Measurements from ENCODE around the gene SLC37A3.

The SLC37A3 gene

DNA sequence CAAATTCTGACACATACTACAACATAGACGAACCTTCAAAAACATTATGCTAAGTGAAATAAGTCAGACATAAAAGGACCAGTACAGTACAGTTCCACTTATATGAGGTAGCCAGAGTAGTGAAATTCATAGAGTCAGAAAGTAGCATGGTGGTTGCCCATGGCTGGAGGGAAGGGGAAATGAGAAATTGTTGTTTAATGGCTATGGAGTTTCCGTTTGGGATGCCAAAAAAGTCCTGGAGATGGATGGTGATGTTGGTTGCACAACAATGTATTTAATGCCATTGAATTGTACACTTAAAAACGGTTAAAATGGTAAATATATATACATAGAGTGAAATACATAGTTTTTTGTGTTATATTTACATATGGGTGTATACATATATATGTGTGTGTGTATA, 2.1 kb upstream of the SLC37A3 start:
- DNase-seq: no peak

DNA sequence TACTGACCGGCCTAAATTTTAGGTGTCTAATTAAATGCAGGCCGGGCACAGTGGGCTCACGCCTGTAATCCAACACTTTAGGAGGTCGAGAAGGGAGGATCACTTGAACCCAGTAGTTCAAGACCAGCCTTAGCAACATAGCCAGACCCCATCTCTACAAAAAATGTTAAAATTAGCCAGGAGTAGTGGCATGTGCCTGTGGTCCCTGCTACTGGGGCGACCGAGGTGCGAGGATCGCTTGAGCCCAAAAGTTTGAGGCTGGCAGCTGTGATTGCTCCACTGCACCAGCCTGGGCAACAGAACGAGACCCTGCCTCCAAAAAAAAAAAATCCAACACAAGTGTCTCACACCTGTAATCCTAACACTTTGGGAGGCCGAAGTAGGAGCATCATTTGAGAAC, 491 bp upstream of the SLC37A3 start:
- DNase-seq: no peak

- no peak for DNase-seq
These were observed 4.5 kb downstream of the SLC37A3 start for GRCh38 chr7:140393756-140394306.

- no peak for DNase-seq
These were observed 6.7 kb downstream of the SLC37A3 start for GRCh38 chr7:140391634-140392033.

GRCh38 chr7:140390466-140391190, 7.7 kb downstream of the SLC37A3 start:
- DNase-seq: no peak

DNA sequence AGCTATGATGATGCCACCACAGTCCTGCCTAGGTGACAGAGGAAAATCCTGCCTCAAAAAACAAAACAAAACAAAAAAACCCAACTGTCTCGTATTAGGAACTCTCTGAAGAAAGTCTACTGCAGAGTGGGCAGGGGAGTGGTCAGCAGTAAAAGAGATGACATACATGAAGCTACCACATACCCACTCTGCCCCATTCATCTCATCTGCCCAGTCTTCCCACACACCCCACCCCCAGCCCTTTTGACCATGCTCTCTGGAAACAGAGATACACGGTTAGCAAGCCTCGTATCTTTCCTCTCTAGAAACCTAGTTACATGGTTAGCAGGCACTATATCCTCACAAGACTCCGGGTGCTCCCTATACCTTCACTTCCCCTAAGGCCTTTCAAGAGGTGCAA, 8.3 kb downstream of the SLC37A3 start:
- no peak for DNase-seq

- DNase-seq: no peak
These were observed 8.9 kb downstream of the SLC37A3 start for GRCh38 chr7:140389445-140389844.

GRCh38 chr7:140384894-140385545, 13.3 kb downstream of the SLC37A3 start:
- DNase-seq: no peak

GRCh38 chr7:140383954-140384713, 14.2 kb downstream of the SLC37A3 start:
- no peak for DNase-seq

DNA sequence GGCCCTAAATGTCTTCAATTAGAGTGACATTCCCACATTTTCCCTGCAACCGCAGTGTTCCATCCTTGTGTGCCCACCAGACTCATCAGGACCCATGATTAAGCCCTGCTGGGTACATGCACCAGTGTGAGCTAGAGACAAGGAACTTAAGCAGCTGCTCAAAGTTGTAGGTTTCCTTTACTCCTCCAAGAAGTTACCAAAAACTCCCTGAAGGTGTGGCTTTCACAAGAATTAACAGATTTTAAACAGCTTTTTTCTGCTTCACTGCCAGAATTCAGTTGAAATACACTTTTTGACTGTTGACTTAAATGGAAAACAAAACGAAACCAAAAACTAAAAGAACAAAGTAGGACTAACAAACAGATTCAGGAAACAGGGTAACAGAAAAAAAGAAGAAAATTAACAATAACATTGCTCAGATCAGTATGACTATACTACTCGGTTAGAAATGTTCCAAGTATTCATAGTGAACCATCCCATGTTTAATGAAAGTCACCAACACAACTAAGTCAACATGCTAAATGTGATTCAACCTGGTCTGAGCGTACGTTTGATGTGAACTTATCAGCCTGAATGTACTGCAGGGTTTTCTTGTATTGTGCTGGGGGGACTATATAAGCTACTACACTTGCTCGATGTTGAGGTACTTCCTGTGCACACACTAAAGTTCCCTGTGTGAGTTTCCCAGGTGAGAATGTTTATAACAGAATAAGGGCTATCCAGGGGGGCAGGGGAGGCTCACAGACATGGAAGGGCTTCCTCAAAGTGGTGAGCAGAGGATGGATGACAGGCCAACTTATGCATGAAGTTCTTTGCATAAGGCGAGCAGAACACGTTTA, 22.2 kb downstream of the SLC37A3 start:
- DNase-seq: no peak

GRCh38 chr7:140375323-140375722, 23.0 kb downstream of the SLC37A3 start:
- DNase-seq: no peak

- no peak for DNase-seq
These were observed 29.0 kb downstream of the SLC37A3 start for GRCh38 chr7:140369294-140369693.

GRCh38 chr7:140367528-140367927, 30.8 kb downstream of the SLC37A3 start:
- DNase-seq: no peak

DNA sequence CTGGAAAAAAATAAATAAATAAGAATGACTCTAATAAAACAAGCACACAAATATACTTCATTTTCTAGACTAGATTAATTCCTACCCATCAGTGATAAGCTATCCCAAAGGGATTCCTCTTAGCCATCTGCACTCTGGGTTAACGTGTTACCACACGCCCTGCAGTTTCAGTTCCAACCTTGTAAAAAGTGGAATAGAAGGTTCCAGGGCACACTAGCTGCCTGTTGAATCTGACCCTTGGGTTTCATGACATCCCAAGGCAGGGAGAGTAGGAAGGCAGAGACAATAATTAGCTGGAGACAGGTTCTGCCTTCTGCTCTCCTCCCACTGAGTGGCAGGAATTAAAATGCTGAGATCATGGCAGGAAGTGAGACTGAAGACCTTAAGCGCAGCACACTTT, 33.5 kb downstream of the SLC37A3 start:
- DNase-seq: no peak

DNA sequence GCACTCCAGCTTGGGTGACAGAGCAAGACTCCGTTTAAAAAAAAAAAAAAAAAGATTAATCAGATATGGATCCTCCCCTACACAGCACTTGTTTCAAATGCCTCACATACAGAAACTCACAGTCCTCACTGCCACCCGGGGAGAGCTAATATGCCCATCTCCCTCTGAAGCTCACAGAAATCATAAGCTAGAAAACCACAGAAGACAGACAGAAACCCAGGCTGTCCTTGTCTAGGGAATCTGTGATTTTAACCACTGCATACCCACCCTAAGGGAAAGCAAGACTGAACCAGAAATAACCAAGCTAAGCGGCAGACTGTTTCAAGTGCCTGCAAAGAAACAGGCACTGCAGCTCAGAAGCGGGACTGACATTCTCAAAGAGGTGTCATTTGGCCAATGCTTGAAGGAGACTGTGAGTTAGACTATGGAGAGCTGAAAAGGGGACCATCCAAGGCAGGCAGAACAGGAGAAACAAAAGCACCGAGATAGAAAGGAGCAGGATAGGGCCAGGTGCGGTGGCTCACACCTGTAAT, 37.6 kb downstream of the SLC37A3 start:
- no peak for DNase-seq

DNA sequence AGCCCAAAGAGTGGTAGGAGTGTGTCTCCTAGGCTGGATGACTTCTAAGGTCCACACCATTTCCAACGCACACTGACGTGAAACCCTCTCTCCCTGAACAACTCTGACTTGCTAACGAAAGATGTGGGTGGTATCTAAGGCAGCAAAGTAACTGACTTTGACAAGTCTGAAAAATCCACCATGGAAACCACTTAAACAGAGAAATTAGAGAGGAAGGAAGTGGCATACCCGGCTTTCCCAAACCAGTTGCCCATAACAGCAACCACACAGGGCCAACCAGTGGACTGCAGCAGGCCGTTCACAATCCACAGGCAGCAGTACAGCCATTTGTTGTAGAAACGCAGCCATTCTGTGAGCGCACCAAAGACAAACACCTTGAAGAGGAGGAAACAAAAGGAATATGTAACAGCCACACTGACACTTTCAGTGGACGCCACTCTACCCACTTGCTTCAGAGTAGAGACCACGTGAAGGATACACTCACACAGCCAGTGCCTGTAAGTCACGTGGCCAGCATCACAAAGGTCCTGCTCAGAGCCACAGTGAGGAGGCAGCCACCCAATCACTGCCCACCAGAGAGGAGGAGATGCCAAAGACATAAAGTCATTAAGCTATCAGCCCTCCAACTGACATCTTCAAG, 39.8 kb downstream of the SLC37A3 start:
- peak; percentile 10 for DNase-seq

GRCh38 chr7:140358024-140358411, 40.3 kb downstream of the SLC37A3 start:
- no peak for DNase-seq

GRCh38 chr7:140350056-140350455, 48.3 kb downstream of the SLC37A3 start:
- no peak for DNase-seq

DNA sequence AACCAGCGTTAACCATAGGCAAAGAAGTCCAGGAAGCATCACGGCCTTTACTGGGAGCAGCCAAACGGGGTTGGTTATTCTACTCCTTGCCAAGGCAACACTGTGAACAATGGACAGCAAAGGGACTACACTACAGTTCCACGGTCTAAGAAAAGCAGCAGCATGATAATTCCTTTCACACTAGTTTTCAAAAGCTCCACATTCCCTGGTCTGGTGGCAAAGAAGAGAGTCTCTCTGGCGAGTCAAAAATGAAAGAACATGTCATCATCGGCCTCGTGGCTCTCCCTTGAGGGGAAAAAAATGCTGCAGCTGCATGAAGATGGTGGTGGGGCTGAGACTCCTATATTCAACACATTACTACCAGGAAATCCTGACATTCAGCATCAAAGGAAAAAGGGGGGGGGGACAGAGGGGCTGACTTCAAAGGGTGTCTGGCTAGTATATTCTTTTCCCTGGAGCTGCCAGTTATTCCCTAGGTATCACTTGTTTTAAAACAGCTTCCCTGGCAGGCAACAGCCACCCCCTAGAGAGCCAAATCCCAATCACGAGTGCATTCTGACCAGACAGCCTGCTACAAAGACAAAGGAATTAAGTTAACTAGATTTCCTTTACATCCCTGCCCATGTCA, 49.1 kb downstream of the SLC37A3 start:
- DNase-seq: no peak

DNA sequence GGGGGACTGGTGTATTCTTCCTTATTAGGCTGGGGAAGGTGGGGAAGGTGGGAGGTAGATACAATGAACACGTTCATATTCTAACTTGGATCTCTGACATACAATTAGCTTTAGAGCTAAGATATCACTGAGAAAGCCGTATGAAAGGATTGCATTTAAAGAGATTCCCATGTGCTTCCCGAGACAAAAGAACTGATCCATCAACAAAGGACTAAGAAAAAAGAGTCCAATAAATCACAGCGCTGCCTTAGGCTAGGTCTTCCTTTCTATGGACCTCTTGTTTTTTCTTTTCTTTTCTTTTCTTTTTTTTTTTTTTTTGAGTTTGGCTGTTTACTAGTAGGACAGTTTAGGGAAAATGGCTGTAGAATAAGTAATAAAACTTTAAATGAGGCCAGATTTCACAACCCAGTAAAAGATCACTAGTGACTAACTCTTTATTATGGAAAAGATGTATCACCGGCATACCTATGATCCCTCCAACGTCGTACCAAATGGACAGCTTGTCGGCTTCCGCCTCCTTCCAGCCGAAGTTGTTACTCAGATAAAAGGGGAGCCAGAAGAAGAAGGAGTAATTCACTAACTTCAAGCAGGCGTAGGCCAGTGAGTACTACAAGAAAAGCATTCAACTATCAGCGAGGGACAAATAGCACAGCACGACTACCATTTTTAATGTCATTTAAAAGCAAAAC, 50.0 kb downstream of the SLC37A3 start:
- DNase-seq: no peak

- no peak for DNase-seq
These were observed 51.1 kb downstream of the SLC37A3 start for GRCh38 chr7:140347218-140347617.

All from NK-92 treated with Interleukin-12 subunit alpha and Interleukin-12 subunit beta, amount 100 ng/mL, for 24 hours (cell line).